ENCODE measurements around the gene DNAAF5.

- TF ChIP-seq CTCF (conservative IDR thresholded peaks at IDR 0.05; ENCODE audit: low read length), result no peak
- no peak for TF ChIP-seq EZH2phosphoT487 (IDR thresholded peaks at IDR 0.05; ENCODE audit: borderline replicate concordance)
Observed at GRCh38 chr7:760006-760405, 33.5 kb downstream of the DNAAF5 start.
